K562 (cell line): ENCODE measurements around the gene RPLP2.

ENCODE experiments used
- CBX5 ChIP-seq: IDR thresholded peaks from 2 replicates; pipeline ENCODE4 v1.6.1; 2014; ENCODE audit warnings: low read depth, borderline replicate concordance
- EZH2 ChIP-seq: IDR thresholded peaks from 2 replicates; pipeline ENCODE4 v1.6.1; 2012; ENCODE audit warnings: low read depth, mild to moderate bottlenecking, inconsistent platforms, low read length, borderline replicate concordance
- ZNF583 ChIP-seq: fragments of 250-450 bp; sonication (Bioruptor Pico); IDR thresholded peaks from 2 replicates; pipeline ENCODE4 v1.4.0; 2020
- TF ChIP-seq, protein P1 (sequence below): sonication (generic); formaldehyde crosslinking; IDR thresholded peaks from 2 replicates; pipeline ENCODE4 v1.8.1; 2022; ENCODE audit warnings: missing genetic modification reagents

DNA sequence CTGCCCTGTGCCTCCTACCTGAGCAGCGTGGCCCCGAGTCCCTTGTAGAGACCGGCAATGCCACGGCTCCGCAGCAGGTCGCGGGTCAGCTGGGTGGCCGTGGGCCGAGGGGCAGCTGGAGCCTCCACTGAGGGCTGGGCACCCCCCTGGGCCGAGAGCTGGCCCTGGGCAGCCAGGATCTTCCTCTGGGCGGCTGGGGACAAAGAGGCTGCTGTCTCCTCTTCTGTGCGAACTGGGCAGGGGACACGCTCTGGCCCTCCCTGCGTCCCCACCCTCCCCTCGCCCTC, 17.3 kb upstream of the RPLP2 start:
- no peak for TF ChIP-seq CBX5
- no peak for TF ChIP-seq ZNF583 (CRISPR knock-in tag)
- TF ChIP-seq, protein P1, sequence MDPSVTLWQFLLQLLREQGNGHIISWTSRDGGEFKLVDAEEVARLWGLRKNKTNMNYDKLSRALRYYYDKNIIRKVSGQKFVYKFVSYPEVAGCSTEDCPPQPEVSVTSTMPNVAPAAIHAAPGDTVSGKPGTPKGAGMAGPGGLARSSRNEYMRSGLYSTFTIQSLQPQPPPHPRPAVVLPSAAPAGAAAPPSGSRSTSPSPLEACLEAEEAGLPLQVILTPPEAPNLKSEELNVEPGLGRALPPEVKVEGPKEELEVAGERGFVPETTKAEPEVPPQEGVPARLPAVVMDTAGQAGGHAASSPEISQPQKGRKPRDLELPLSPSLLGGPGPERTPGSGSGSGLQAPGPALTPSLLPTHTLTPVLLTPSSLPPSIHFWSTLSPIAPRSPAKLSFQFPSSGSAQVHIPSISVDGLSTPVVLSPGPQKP = no peak
- no peak for TF ChIP-seq EZH2
